Smooth muscle cell (in vitro differentiated cells): ENCODE data around the gene CD3G. TPM values are rescaled to one million over a fixed set of nuclear protein-coding genes. Genes with fewer than 3 reads are reported as not detected.

Source experiments
- DNase-seq: peaks from one replicate; lab custom pipeline; 2025; ENCODE audit not compliant: unreplicated experiment; lab: John Stamatoyannopoulos, UW
- H2AFZ ChIP-seq: fragments of 200-600 bp; sonication (generic); 2 replicates; pipeline ENCODE4 v1.6.0; 2016; ENCODE audit warnings: antibody characterized with exemption, low read depth, mild to moderate bottlenecking
- H3F3A ChIP-seq: fragments of 200-600 bp; sonication (generic); 2 replicates; pipeline ENCODE4 v1.6.0; 2017; ENCODE audit warnings: antibody characterized with exemption, low read depth
- H3K27ac ChIP-seq: fragments of 200-600 bp; sonication (generic); 2 replicates; pipeline ENCODE4 v1.5.1; 2016; ENCODE audit warnings: low read depth, mild to moderate bottlenecking
- H3K27me3 ChIP-seq: fragments of 200-600 bp; sonication (generic); 2 replicates; pipeline ENCODE4 v1.6.1; 2016; ENCODE audit warnings: low read depth, mild to moderate bottlenecking
- H3K36me3 ChIP-seq: fragments of 200-600 bp; sonication (generic); 2 replicates; pipeline ENCODE4 v1.5.1; 2016; ENCODE audit warnings: low read depth
- H3K4me1 ChIP-seq: fragments of 200-600 bp; sonication (generic); 2 replicates; pipeline ENCODE4 v1.5.1; 2016; ENCODE audit warnings: low read depth
- H3K4me2 ChIP-seq: fragments of 200-600 bp; sonication (generic); 2 replicates; pipeline ENCODE4 v1.6.0; 2016; ENCODE audit warnings: mild to moderate bottlenecking
- H3K4me3 ChIP-seq: fragments of 200-600 bp; sonication (generic); 2 replicates; pipeline ENCODE4 v1.5.1; 2016; ENCODE audit warnings: mild to moderate bottlenecking
- H3K79me2 ChIP-seq: fragments of 200-600 bp; sonication (generic); 2 replicates; pipeline ENCODE4 v1.6.0; 2016; ENCODE audit warnings: low read depth, mild to moderate bottlenecking
- H3K9ac ChIP-seq: fragments of 200-600 bp; sonication (generic); 2 replicates; pipeline ENCODE4 v1.6.0; 2016; ENCODE audit warnings: low read depth
- H3K9me3 ChIP-seq: fragments of 200-600 bp; sonication (generic); replicated peaks from 2 replicates; pipeline ENCODE4 v1.5.1; 2016; ENCODE audit warnings: low read depth
- H4K20me1 ChIP-seq: fragments of 200-600 bp; sonication (generic); 2 replicates; pipeline ENCODE4 v1.6.0; 2016; ENCODE audit warnings: low read depth
- CTCF ChIP-seq: fragments of 200-600 bp; sonication (generic); IDR thresholded peaks from 2 replicates; pipeline ENCODE4 v1.5.1; 2017; ENCODE audit warnings: borderline replicate concordance, mild to moderate bottlenecking, antibody characterized with exemption; ENCODE audit not compliant: insufficient read depth, poor library complexity, severe bottlenecking
- WGBS: methylation state at CpG from one replicate; pipeline ENCODE4 v1.1.7; 2016; ENCODE audit warnings: low lambda C conversion rate; 5-methylcytosine and 5-hydroxymethylcytosine counted together
- polyA plus RNA-seq: library from polyadenylated mRNA; unstranded; fragments of >200 nt; fragmentation: Nextera tagmentation; extraction: Ambion mirVana; gene quantifications from 2 replicates; pipeline ENCODE4 v1.2.1, GENCODE V29; 2016
- total RNA-seq: library from RNA; depleted of rRNA; stranded (reverse); fragments of >200 nt; gene quantifications from 2 replicates; pipeline ENCODE4 v1.2.3, GENCODE V29; 2014

The CD3G gene
- total and polyA plus RNA-seq, 2 experiments from 2014 or later = not detected

GRCh38 chr11:118397448-118397847 lies 53.3 kb downstream of the CD3G start:
- no peak for TF ChIP-seq CTCF
- Histone ChIP-seq H3K9me3 (no peaks in the 10 kb centered on the region), H3K4me1 (peaks cover 2% of the 10 kb centered on the region), H3K27ac (no peak overlapping the region), H2AFZ (no peak overlapping the region), H3F3A (peaks cover 8% of the 10 kb centered on the region), H3K27me3 (no peaks in the 10 kb centered on the region), H3K79me2 (peaks cover 9% of the 10 kb centered on the region), H4K20me1 (peaks cover 1% of the 10 kb centered on the region), H3K4me2 (no peak overlapping the region), H3K36me3 (peaks cover 11% of the 10 kb centered on the region), H3K9ac (no peak overlapping the region), H3K4me3 (no peak overlapping the region)
- no peak for DNase-seq

GRCh38 chr11:118398791-118399559 lies 54.8 kb downstream of the CD3G start:
- WGBS = 93% methylated on average over 3 of the region's 3 CpGs
- Histone ChIP-seq H3K4me2 (no peak overlapping the region), H3K79me2 (peaks cover 24% of the 10 kb centered on the region), H3K4me1 (peaks cover 9% of the 10 kb centered on the region), H3K9me3 (no peaks in the 10 kb centered on the region), H3F3A (peaks cover 8% of the 10 kb centered on the region), H3K27ac (peak overlapping the region; percentile 66), H3K9ac (no peak overlapping the region), H3K4me3 (no peak overlapping the region), H4K20me1 (peaks cover 17% of the 10 kb centered on the region), H2AFZ (no peak overlapping the region), H3K36me3 (peaks cover 5% of the 10 kb centered on the region), H3K27me3 (no peaks in the 10 kb centered on the region)
- no peak for TF ChIP-seq CTCF
- DNase-seq = no peak

GRCh38 chr11:118401151-118401879 lies 57.2 kb downstream of the CD3G start, which contains the start of gene ATP5MG:
ATP5MG (plus strand) TSS chr11:118401606; CDS start chr11:118401666, 60 bp downstream.
- H2AFZ ChIP-seq = peak within 1 kb of the TSS; percentile 85
- H3K9ac ChIP-seq = peak within 1 kb of the TSS; percentile 65
- H3K4me2 ChIP-seq = peak within 1 kb of the TSS; percentile 86
- WGBS = 1% methylated on average over 51 of the region's 51 CpGs
- peaks cover 9% of the 10 kb centered on the region for H3K4me1 ChIP-seq
- peak within 1 kb of the TSS; percentile 76 for H3K4me3 ChIP-seq
- peaks cover 39% of the 10 kb centered on the region for H4K20me1 ChIP-seq
- H3F3A ChIP-seq = peaks cover 8% of the 10 kb centered on the region
- no peak for TF ChIP-seq CTCF
- peak within 1 kb of the TSS; percentile 66 for H3K27ac ChIP-seq
- DNase-seq = peak; percentile 54
- no peaks in the 10 kb centered on the region for H3K27me3 ChIP-seq
- no peaks in the 10 kb centered on the region for H3K9me3 ChIP-seq
- H3K36me3 ChIP-seq = peaks cover 5% of the 10 kb centered on the region
- H3K79me2 ChIP-seq = peaks cover 47% of the 10 kb centered on the region
